GM19397 (cell line): ENCODE data around the gene TASP1.

Experiments used
- ATAC-seq: cut with Tn5 transposase; IDR thresholded peaks from one replicate; pipeline ENCODE4 v1.9.1; 2021; ENCODE audit warnings: mild to moderate bottlenecking, moderate library complexity; ENCODE audit not compliant: unreplicated experiment

TASP1 gene

DNA sequence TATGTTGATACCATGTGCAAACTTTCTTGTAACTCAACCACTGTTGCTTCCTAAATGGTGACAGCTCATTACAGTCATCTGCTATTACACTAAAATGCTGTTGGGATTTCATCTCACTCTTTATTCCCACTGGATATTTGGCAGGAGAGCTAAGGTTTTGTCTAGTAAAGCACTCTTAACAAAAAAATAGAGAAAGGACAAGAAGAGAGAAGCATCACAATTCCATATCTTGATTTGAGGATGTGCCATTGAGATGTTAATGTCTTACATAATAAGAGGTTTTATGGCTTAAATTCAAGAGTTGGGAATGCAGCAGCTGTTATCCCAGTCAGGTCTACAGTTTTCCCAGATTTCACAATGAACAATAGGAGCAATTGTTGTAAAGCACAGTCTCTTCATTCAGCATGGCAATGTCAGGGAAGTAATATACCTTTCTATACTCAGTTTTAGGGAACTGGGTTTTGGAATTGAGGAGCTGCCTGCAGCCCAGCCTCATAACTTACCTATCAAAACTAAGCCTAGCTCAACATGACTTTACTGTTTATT is 282.7 kb downstream of the TASP1 start:
- ATAC-seq: no peak

DNA sequence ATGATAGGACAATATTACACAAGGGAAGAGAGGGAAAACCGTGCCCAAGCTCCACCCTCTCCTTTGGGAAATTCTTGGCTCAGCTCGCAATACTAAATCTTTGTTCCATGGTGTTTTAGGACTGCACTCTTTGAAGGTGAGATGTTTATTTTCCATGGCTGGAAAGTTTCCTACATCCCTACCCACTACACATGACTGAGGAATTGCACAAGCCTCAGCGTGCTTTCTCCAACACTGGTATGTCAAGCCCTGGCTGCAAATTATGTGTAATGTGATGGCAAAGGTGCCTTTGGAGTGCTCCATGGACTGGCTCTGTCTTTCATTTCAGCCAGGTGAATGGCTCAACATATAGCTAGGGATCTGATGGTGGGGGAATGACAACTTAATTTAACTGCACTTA is 283.3 kb downstream of the TASP1 start:
- no peak for ATAC-seq

DNA sequence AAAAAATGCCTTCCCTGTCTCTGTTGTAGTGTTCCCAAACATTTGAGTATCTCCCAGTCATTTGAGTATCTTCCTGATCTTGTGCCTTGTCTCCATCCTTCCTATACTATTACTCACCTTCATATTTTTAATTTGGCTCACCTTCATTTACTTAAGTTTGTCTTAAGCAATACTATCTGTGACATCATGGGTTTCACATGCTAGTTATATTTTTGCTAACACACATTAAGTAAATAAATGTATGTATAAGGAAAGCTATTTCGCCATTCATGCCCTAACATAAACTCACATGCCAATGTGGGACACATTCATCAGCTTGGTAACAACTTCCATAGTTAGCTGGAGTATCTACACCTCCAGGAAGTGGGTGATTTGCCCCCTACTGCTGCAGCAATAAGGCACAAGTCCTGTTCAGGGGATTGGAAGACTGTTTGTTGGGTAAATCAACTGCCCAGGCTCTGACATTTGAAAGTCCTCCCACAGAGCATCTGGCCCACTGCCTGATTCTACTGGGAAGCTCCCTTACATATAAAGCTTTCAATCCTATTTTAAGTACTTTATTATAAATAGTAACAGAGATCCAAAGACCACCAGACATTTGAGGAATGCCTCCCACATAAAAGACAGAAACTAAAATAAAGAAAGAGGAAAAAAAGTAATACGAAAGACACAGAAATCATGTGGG is 285.3 kb downstream of the TASP1 start:
- ATAC-seq: no peak

- no peak for ATAC-seq
Observed at GRCh38 chr20:13349235-13349604, 289.5 kb downstream of the TASP1 start.

DNA sequence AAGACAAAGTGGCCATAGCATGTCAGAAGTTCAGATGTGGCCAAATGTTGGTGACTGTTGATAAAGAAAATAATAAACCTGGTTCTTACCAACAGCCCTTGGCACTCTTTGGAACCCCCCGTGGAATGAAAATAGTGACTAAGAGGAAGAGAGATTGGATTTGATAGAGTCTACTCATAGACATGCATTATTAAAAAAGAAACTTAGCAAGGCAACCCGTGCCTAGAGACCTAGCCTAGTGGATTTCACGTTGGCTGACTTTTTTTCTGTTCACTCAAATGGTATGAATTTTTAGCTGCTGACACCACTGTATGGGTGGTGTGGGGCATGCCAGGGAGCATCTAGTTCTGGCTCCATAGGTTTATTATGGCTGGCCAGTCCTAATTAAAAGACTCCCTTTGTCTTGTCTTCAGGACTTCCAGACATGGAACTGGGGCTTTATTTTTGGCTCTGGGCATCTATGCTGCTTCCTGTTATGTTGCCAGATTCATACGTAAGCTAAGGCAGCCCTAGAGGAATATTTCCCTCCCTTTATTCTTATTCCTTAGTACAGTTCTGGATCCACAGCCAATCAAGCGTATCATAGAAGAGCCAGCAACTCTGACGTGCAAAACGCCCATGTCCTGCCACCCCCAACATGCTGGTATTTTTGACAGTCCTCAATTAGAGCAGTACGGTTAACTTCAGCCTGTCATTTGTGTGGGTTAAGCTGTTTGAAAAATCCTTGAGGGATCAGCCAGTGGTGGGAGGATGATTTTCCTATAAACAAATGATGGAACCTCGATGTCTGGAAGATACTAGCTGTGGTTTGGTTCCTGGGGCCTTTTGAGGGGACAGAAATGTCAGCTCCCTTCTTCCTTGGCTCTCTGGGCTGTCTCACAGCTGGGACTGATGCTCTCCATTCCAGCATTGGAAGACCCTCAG is 290.2 kb downstream of the TASP1 start:
- ATAC-seq: no peak

- no peak for ATAC-seq
Observed at GRCh38 chr20:13344671-13345070, 294.1 kb downstream of the TASP1 start.

DNA sequence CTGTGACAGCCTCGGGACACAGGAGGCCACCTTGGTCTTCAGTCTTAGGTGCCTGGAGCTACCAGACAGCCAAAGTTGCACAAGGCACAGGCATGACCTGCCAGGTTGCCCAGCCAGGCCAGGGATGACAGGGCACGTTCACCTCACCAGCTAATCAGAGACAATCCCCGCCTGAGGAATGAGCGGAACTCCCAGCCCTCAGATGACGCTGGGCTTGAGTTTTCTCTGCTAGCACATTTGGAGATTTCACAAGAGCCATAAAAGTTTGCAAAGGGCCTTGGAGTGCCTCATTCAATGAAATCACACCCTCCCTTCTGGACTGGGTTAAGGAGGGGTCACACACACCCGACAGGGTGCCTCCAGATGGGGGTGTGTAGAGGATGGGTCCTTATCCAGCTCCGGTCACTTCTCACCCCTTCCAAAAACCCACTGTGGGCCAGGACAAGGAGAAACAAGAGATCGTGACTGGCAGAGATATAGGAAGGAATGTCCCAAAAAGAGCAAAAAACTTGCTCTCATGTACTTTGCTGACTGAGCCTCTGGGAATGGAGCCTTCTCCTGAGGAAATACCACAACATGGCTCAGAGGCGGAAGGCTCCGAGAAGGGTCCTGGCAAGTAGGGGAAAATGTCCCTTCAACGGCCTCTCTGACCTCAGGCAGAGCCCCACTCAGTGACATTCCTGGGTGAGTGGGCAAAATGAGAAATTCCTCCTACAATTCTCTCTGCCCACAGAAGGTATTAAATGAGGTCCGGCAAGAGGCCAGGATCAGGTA is 296.1 kb downstream of the TASP1 start:
- no peak for ATAC-seq

GRCh38 chr20:13341737-13342393 is 296.9 kb downstream of the TASP1 start:
- no peak for ATAC-seq

DNA sequence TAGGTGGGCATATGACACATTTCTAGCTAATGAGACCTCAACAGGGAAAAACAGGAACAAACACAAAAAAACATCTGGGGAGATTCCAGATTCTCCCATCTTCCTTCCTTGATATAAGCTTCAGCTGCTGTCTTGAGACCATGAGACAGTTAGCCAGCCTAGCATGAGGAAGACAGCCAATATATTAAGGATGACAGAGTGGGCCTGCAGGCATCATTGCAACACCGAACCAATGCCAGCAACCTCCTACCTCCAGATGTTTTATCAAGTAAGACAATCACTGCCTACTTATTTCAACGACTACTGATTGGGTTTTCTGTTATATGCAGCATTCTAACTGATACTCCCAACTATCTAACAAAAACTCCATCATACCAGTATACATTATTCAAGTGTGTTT is 298.6 kb downstream of the TASP1 start:
- no peak for ATAC-seq
